GM19463 (cell line): ENCODE measurements around the gene TMEM18.

Source experiments
- ATAC-seq: cut with Tn5 transposase; IDR thresholded peaks from one replicate; pipeline ENCODE4 v1.9.1; 2021; ENCODE audit warnings: mild to moderate bottlenecking, moderate library complexity; ENCODE audit not compliant: unreplicated experiment

The TMEM18 gene

GRCh38 chr2:636641-637405 lies 40.4 kb downstream of the TMEM18 start:
- no peak for ATAC-seq

- ATAC-seq: no peak
Observed at GRCh38 chr2:635687-636621, 41.3 kb downstream of the TMEM18 start.

- no peak for ATAC-seq
Observed at GRCh38 chr2:634636-635388, 42.4 kb downstream of the TMEM18 start.

GRCh38 chr2:634041-634440 lies 43.2 kb downstream of the TMEM18 start:
- no peak for ATAC-seq

GRCh38 chr2:633371-633770 lies 43.8 kb downstream of the TMEM18 start:
- ATAC-seq: no peak

- no peak for ATAC-seq
Observed at GRCh38 chr2:632471-632870, 44.7 kb downstream of the TMEM18 start.

- no peak for ATAC-seq
Observed at GRCh38 chr2:631741-632140, 45.5 kb downstream of the TMEM18 start.

- ATAC-seq: no peak
Observed at GRCh38 chr2:630451-631320, 46.5 kb downstream of the TMEM18 start.

- no peak for ATAC-seq
Observed at GRCh38 chr2:629961-630360, 47.2 kb downstream of the TMEM18 start.

GRCh38 chr2:628651-629050 lies 48.6 kb downstream of the TMEM18 start:
- ATAC-seq: no peak

- ATAC-seq: no peak
Observed at GRCh38 chr2:627926-628560, 49.2 kb downstream of the TMEM18 start.

GRCh38 chr2:627340-627709 lies 49.9 kb downstream of the TMEM18 start:
- no peak for ATAC-seq

GRCh38 chr2:626491-627339 lies 50.5 kb downstream of the TMEM18 start:
- ATAC-seq: no peak

GRCh38 chr2:625415-626333 lies 51.5 kb downstream of the TMEM18 start:
- no peak for ATAC-seq

GRCh38 chr2:624551-625347 lies 52.5 kb downstream of the TMEM18 start:
- ATAC-seq: no peak

- no peak for ATAC-seq
Observed at GRCh38 chr2:624096-624495, 53.1 kb downstream of the TMEM18 start.
